Middle frontal gyrus (tissue), 1 donor: Measurements from ENCODE around the gene TMEM229B.
"Not testable (repeated sequence)": the region's sequence is repeated elsewhere in the genome, so short reads cannot be mapped to it uniquely, and the experiment has no call there.

Source experiments
- DNase-seq: peaks from one replicate; pipeline ENCODE4 v3.0.0-alpha.2; 2015; ENCODE audit warnings: low spot score; ENCODE audit errors: extremely low spot score

The TMEM229B gene

GRCh38 chr14:67457782-67458181 lies 30.7 kb downstream of the TMEM229B start:
- no peak for DNase-seq

- no peak for DNase-seq
Measured at GRCh38 chr14:67456732-67457131, 31.8 kb downstream of the TMEM229B start.

DNA sequence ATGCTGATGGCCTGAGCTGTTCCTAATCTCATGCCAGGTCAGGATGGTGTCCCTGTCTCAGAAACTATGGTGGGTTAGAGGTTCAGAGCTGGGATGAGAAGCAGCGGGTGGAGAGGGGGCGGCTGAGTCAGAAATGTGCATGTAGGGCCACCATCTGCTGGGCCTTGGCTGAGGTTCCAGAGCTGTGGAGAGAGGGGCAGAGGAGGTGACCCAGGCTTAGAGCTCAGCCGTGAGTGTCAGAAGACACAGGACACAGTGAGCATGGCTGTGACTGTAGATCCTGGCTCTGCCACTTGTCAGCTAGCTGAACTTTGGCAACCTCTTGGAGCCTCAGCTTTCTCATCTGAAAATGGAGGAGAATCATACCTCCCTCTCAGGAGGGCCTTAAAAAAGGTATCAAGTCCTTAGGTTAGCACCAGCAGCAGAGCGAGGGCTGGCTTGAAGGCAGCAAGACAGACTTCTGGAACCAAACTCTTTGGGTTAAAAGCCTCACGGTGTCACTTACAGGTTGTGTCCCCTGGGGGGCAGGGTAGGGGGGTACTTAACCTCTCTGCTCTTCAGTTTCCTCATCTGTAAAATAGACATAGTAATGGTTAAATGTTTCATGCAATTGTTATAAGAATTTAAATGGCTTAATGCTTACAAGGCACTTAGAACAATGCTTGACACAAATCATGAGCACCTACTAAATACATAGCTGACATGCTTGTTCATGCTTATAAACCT lies 34.8 kb downstream of the TMEM229B start:
- DNase-seq, result no peak

DNA sequence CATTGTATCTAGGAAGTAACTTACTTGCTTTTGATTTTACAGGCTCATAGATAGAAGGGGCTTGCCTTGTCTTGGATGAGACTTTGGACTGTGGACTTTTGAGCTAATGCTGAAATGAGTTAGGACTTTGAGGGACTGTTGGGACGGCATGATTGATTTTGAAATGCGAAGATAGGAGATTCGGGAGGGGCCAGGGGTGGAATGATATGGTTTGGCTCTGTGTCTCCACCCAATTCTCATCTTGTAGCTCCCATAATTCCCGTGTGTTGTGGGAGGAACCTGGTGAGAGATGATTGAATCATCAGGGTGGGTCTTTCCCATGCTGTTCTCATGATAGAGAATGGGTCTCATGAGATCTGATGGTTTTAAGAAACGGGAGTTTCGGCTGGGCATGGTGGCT lies 36.9 kb downstream of the TMEM229B start:
- DNase-seq, result not testable (repeated sequence)

GRCh38 chr14:67449096-67449495 lies 39.4 kb downstream of the TMEM229B start:
- DNase-seq, result no peak

DNA sequence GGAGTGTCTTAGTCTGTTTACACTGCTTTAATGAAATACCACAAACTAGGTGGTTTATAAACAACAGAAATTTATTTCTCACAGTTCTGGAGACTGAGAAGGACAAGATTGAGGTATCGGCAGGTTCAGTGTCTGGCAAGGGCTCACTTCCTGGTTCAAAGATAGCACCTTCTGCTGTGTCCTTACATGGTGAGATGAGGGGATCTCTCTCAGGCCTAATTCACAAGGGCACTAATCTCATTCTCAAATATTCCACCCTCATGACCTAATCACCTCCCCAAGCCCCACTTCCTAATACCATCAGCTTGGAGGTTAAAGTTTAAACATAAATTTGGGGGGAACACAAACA lies 41.5 kb downstream of the TMEM229B start:
- no peak for DNase-seq

GRCh38 chr14:67446371-67447032 lies 42.0 kb downstream of the TMEM229B start:
- no peak for DNase-seq

- no peak for DNase-seq
Measured at GRCh38 chr14:67444395-67444794, 44.1 kb downstream of the TMEM229B start.

DNA sequence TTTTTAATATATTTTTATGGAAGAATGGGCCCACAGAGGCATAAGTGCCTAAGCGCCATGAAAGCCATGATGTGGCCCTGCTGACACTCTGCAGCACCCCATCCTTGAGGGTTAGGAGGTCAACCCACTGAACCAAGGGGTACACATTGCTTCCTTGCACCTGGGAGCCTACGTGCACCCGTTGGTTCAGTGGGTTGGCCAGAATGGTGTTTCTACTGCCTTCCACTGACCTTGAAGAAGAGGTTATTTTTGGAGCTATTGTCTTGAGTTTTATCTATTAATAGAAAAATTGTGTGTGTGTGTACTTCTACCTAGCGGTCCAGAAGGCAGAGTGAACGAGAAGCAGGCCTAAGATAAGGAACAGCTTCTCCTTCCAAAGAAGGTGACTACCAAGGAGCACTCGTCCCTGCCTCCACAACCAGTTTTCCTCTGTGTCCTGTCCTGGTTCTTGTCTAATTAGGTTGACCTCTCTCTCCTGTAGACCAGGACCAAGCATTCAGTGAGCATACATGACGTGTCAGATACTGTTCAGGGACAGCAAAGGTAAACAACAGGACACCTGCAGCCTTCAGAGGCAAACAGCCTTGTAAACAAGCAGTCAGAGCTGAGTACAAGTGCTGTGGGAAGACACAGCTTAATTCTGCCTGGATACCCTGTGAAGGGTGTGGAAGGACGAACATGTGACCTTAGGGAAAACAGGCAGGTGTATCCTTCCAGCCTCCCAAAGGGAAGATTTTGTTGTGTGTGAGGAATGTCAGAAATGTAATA lies 46.2 kb downstream of the TMEM229B start:
- no peak for DNase-seq

DNA sequence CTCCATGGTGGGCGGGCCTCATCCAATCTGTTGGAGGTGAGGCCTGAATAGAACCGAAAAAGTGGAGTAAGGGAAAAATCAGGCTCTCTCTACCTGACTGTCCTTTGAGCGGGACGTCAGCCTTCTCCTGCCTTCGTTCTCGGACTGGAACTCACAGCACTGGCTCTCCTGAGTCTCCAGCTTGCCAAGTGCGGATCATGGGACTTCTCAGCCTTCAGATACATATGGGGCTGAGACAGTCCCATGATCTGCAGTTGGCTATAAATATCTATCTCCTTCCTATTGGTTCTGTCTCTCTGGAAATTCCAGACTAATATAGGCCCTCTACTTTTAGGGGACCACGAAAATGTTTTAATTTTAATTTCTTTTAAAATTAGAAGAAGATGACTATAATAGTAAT lies 46.8 kb downstream of the TMEM229B start:
- DNase-seq, result no peak

GRCh38 chr14:67441256-67441655 lies 47.3 kb downstream of the TMEM229B start:
- no peak for DNase-seq

GRCh38 chr14:67440513-67440912 lies 48.0 kb downstream of the TMEM229B start:
- no peak for DNase-seq

- DNase-seq, result no peak
Measured at GRCh38 chr14:67438969-67439368, 49.6 kb downstream of the TMEM229B start.

DNA sequence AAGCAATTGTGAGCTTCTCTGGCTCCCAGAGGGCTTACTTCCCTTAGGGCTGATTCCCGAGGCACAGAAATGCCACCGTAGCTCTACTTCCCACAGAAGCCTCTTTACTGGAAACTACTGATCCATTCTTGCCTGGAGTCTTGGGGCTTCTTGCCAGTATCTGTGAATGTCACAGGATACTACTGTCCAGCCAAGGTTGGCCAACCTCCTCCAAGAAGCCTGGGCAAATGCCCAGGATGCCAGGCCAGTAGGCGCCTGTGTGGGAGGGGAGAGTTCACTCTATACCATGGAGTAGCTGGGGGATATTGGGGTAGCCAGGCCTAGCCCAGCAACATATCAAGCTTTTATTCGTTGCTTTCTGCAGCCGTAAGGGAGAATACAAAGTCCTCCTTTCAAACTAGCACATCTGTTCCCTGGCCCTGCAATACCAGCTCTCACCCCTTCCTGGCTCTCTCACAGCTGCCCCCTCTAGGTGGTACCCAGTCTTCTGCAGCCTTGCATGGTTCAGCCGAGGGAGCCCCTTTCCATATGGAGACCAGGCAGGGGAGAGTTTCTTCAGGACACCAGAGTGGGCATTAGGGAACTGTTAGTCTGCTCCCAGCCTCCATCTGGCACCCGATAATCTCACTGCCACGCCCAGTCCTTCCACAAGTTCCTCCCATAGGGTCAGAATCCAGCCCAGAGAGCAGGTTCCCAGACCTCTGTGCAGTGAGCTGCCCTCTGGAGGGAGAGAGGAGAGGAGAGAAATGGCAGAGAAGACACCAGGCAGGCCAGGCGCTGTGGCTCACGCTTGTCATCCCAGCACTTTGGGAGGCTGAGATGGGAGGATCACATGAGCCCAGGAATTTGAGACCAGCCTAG lies 52.3 kb downstream of the TMEM229B start:
- no peak for DNase-seq

DNA sequence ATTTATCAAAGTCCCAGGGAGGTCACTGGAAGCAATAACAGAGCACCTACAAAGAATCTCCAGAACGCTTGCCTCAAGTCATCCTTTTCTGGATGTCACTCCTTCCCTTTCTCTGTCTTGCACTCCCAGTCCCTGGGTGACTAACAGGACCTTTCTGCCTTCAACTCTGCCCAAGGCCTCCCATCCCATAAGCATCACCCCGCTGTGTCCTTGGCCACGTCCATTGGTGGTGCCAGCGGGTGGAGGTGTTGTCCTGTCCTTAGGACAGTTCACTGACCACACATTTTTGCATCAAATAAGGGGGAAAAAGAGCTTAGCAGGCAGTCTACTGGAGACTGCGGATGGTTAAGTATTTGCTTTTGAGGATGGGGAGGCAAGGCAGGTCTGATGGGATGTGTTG lies 52.9 kb downstream of the TMEM229B start:
- DNase-seq, result no peak

- no peak for DNase-seq
Measured at GRCh38 chr14:67432050-67432564, 56.4 kb downstream of the TMEM229B start.

- DNase-seq, result no peak
Measured at GRCh38 chr14:67429510-67430205, 58.9 kb downstream of the TMEM229B start.

DNA sequence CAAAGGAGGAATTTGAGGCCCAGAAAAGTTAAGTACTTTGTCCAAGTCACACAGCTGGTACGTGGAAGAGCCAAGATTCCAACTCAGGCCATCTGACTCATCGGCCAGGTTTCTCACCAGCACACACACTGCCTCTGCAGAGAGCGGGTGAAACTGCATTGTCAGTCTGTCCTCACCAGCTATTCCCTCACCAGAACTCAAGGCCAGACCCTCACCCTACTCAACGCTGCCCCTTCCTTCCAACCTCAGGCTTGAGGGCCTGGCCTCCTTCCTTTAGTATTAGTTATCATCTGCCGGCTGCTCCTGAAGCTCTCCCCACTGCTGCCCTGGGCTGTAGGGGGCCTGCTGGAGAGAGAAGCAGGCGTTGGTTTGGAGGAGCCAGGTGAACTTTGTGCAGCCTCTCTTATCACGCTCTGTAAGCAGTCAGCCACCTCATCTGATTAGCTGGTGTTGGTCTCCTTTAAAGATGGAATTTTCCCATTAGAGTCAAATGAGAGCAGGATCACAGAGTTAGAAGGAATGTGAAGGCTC lies 60.0 kb downstream of the TMEM229B start:
- no peak for DNase-seq

- DNase-seq, result peak; percentile 81
Measured at GRCh38 chr14:67426983-67427606, 61.4 kb downstream of the TMEM229B start.

DNA sequence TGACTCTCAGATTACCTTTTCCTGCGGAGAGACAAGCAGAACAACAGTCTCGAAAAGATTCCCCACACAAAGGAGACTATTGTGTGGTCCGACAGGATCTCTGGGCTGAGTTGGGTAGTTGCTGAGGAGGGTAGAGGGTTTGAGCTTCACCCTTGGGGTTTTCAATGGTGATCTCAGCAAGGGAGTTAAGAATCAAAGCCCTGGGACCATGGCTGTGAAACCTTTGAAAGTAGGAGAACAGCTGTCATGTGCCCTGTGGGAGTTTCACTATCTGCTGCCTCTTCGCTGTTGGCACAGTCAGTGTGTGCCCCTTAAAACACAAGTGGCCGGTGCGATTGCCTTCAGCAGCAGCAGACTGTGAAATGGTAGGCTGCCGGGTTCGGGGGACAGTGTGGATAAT lies 62.4 kb downstream of the TMEM229B start:
- DNase-seq, result no peak
